KBM-7 (cell line): ENCODE measurements around the gene ABCC4.

ENCODE experiments used
- DNase-seq: peaks from one replicate; pipeline ENCODE4 v3.0.0-alpha.2; 2015
- in situ Hi-C: fragments of 300-500 bp; cut with MboI; formaldehyde crosslinking; loops from 2 replicates; pipeline ENCODE4 v1.14.3; 2020; ENCODE audit warnings: low sequenced_read_pairs, low pct_unique_long_range_greater_than_20kb, mixed read lengths

The ABCC4 gene

GRCh38 chr13:95150555-95150954 is 150.7 kb downstream of the ABCC4 start:
- DNase-seq = no peak
- in situ Hi-C loops = no loop called here

DNA sequence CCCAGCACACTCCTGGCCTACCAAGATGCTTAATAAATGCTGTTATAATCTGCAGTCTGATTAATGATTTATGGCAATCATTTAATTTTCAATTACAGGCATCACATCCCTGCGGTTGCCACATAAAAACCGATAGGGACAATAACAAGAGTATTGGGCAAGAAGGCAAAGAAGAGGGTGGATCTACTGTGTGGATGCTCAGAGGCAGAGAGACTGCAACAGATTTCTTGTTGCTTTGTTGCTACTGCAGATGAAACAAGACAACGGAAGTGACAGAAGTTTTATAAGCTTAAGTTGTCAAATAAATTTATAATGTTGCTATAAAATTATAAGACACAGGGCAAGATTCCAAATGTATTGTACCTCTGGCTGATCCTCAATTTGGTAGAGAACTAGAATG is 154.8 kb downstream of the ABCC4 start:
- in situ Hi-C loops = loop anchor here (25.0 kb wide), 1 partner anchor 434 kb away; the partner anchor contains the start of gene SOX21
- no peak for DNase-seq

DNA sequence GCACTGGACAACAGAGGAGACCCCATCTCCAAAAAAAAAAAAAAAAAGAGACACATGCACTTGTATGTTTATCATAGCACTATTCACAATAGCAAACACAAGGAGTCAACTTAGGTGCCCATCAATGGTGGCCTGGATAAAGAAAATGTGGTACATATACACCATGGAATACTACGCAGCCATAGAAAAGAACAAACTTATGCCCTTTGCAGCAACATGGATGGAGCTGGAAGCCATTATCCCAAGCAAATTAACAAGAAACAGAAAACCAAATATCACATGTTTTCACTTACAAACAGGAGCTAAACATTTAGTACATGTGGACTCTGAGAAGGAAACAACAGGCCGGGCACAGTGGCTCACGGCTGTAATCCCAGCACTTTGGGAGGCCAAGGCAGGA is 155.7 kb downstream of the ABCC4 start:
- DNase-seq = no peak
- in situ Hi-C loops = loop anchor here (25.0 kb wide), 1 partner anchor 433 kb away; the partner anchor contains the start of gene SOX21

DNA sequence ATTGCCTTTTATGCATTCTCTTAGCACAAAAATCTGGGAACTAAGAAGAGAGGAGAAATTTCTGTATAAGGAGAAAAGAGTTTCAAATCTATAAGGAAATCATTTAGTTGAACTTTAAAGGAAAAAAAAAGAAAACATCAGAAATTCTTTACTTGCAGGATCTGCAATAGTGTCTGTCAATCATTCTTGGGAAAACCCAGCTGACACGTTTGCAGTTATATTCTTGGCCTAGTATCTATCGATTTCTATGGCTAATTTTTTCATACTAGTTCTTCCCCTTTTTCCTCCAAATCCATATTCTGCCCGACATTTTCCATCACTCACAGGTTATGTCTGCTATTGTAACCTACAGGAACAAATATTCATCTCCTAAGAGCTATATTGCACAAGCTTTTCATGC is 160.7 kb downstream of the ABCC4 start:
- DNase-seq = no peak
- in situ Hi-C loops = loop anchor here (25.0 kb wide), 1 partner anchor 428 kb away; the partner anchor contains the start of gene SOX21

DNA sequence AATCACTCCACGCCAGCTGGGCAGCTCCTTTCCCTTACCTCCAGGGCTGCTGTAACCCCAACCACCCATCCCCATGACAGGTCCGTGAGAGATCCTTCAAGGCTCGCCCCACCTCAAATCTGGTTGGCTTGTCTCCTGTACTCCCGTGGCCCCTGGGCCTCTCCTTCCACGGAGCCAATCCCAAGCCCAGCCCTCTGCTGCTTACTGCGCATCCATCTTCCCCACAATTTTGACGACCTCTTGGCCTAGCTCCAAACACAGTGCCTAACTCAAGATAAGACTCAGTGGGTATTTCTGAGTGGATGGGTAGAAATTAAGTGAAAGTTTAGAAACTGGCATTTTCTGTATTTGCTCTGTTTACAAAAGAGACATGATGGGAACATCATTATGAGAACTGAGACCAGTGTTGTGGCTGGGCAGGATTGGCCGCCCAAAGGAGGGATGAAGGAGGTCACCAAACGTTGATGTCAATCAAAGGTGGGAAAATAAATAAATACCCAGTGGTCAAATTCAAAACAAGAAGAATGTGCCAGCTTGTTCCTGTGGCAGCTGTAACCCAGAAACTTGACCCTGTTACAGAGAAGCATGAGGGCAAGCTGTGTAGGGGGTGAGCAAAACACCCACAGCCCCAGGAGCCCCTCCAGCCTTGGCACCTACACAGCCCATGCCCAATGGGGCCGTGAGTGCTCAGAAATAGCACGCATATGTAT is 162.2 kb downstream of the ABCC4 start:
- in situ Hi-C loops = loop anchor here (25.0 kb wide), 1 partner anchor 427 kb away; the partner anchor contains the start of gene SOX21

DNA sequence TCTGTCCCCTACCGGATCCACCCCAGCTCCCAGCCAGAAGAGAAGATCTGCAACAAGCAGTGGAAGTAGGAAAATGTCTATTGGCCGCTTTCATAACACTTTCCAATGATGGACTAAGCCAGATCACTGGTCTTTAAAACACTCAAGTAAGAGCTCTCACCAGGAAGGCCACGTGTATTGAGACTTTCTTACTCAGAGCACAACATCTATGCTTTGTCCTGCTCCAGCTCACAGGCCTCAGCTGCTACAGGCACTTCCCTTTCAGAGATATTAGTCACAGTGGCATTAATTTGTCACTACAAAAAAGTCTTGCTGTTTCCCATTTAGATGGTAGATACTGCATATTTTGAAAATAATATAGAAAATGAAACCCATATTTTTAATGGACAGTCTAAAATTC is 164.2 kb downstream of the ABCC4 start:
- in situ Hi-C loops = loop anchor here (25.0 kb wide), 1 partner anchor 425 kb away; the partner anchor contains the start of gene SOX21
- DNase-seq = no peak

More for the DNA sequence above, 162.2 kb downstream of the ABCC4 start:
- DNase-seq = no peak

DNA sequence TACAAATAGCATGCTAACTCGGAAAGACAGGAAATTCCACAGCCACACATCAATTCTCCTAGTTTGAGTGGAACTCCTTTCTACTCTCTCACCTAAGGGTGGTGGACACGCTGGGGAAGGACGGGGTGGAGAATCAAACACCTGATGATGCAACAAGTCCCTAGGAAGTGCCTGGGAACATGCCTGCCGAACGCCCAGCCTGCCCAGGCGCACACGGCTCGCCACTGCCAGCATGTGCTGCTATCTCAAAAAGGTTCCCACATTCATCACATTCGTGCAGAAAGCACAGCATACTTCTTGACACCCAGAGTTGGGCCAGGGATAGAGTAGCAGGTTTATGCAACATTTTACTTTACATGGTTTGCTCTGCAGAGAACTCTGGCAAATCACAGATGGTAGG is 164.6 kb downstream of the ABCC4 start:
- no peak for DNase-seq
- in situ Hi-C loops = loop anchor here (25.0 kb wide), 1 partner anchor 424 kb away; the partner anchor contains the start of gene SOX21

GRCh38 chr13:95133498-95133897 is 167.8 kb downstream of the ABCC4 start:
- no peak for DNase-seq
- in situ Hi-C loops = loop anchor here (25.0 kb wide), 1 partner anchor 421 kb away; the partner anchor contains the start of gene SOX21

DNA sequence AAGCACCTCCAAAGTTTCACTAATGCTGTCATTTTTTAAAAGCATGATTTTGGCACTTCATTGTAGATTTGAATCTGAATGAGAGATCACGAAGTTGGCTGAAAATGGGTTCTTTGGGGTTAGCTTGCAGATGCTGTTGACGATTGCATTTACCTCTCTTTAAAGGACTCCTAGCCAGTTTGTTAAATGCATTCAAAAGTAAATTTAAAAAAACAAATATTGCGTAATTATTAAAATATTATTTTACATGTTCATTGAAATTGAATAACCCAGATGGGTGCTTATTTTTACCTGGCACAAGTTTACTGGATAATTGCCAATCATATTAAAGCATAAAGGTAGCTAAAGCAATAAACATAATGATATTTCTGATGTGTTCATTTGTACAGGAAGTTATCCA is 172.2 kb downstream of the ABCC4 start:
- in situ Hi-C loops = loop anchor here (25.0 kb wide), 1 partner anchor 417 kb away; the partner anchor contains the start of gene SOX21
- no peak for DNase-seq

DNA sequence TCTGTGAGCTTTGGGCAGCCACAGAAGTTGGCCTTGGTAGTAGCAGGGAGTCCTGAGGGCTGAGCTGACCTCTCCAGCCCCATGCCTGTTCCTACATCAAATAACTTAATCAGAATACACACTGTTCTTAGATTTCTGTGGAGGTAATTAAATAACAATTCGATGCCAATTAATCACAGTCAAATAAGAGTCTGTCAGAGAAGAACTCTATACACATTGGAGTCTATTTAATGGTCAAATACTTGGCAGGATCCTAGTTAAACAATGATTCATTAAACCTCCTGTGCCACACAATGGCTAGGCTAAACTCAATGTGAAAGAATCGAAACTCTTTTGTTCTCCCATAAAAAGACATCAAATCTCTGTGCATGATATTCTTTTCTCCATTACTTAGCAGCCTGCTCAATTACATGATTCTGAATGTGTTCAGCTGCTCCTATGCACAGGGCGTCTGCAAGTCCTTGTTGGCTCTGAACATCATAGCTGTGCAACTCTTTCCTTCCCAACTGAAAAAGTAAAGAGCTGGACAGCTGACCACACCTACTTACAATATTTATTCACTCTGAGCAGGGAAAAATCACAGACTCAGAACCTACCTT is 173.1 kb downstream of the ABCC4 start:
- DNase-seq = no peak
- in situ Hi-C loops = loop anchor here (25.0 kb wide), 1 partner anchor 416 kb away; the partner anchor contains the start of gene SOX21

- no peak for DNase-seq
Observed at GRCh38 chr13:95124959-95125358, 176.3 kb downstream of the ABCC4 start.

DNA sequence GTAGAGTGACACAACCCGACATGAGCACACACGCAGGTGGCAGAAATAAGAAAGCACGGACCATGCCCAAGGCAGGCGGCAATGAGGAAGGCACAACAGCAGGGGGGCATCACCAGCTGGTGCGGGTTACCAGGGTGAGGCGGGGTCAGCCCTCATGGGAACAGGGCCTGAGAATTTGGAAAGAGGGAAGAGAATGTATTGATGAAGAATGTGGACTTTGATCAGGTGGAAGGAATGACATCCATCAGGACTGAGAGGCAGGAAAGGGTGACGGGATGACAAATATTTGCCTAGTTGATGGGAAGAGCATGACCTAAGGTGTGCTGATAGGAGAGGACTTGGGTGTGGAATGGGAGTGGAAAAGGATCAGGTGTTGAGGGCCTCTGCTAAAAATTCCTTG is 177.5 kb downstream of the ABCC4 start:
- in situ Hi-C loops = no loop called here
- DNase-seq = no peak

More at GRCh38 chr13:95124959-95125358, 176.3 kb downstream of the ABCC4 start:
- in situ Hi-C loops = loop anchor here (25.0 kb wide), 1 partner anchor 413 kb away; the partner anchor contains the start of gene SOX21

- no peak for DNase-seq
Observed at GRCh38 chr13:95122063-95122462, 179.2 kb downstream of the ABCC4 start.

DNA sequence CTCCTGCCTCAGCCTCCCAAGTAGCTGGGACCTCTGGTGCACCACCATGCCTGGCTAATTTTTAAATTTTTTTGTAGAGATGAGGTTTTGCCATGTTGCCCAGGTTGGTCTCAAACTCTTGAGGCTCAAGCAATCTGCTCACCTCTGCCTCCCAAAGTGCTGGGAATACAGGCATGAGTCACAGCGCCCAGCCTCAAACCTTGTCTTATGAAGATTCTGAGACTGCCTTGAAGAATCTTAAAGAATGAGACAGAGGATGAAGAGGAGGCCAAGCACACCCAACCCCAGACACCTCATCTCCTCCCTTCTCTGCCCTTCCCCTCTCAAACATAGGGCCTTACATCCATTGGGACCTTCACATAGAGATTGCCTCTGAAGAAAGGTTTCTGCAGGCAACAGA is 179.7 kb downstream of the ABCC4 start:
- no peak for DNase-seq
- in situ Hi-C loops = no loop called here

More at GRCh38 chr13:95122063-95122462, 179.2 kb downstream of the ABCC4 start:
- in situ Hi-C loops = no loop called here

DNA sequence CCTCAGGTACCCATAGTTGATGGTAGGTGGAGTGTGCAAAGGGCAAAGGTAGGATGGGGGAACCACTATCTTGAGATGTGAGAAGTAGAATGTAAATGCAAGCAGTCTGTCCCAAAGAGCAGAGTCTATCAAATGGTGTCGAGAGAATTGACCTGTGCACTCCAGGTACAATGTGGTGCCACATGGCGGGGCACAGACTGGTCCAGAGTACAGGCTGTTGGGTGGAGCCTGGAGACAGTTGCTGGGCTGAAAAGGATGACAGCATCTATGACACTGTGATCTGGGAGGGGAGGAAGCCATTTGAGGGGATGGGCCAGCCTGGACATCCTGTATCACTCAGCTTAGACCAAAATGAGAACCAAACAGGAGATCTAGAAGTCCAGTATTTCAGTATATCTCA is 180.6 kb downstream of the ABCC4 start:
- DNase-seq = no peak
- in situ Hi-C loops = no loop called here

- DNase-seq = no peak
- in situ Hi-C loops = no loop called here
Observed at GRCh38 chr13:95118541-95119324, 182.5 kb downstream of the ABCC4 start.

DNA sequence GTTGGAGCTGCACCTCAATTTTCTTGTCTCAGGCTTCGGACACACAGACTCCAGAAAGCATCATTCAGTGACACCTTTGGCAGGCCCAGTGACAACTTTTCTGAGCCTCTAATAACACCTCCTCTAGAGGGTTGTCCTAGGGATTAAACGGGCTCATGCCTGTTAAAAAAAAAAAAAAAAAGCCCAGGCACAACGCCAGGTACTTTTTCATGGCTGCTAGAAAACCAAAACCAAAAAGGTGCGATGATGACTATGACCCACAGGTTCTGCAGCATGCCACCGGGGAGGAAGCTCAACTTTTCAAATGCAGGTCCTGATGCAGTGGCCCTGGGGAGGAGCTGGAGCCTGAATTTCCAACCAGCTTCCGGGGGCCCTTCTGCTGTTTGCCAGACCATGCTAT is 184.2 kb downstream of the ABCC4 start:
- no peak for DNase-seq
- in situ Hi-C loops = no loop called here

DNA sequence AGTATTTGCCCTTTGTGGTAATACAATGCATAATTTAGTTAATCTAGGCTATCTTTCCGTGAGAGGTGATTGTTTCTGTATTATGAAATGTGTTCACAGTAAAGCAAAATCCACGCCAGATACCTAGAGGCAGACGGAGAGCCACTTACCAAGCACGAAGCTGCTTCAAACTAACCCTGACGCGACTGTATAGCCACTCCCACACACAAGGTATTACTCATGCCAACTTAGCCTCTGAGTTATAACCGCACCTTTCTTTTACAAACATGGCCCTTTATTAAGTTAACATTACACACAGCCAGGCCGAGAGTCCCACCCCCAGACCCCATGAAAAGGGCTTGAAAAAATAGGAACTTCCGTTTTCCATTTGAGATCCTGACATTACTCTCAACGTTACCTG is 185.7 kb downstream of the ABCC4 start:
- in situ Hi-C loops = no loop called here
- no peak for DNase-seq

DNA sequence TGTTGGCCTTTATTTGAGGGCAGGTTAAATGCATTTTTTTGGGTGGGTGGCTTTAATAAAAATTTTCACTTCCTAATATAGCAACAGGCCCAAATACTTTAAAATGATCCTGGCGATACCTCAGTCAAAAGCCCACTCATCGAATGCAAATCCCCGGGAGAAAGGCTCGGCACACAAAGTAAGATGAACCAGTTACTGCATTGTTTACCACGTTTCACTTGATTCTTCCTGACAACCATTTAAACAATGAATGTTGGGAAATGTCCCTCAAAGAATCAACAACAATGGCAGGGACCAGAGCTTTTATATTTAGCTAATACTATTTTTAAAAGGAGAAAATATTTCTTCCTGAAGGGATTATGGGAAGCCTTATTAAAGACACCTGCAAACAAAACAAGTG is 187.7 kb downstream of the ABCC4 start:
- no peak for DNase-seq
- in situ Hi-C loops = no loop called here
